ENCODE results near the gene NUDT3.

DNA sequence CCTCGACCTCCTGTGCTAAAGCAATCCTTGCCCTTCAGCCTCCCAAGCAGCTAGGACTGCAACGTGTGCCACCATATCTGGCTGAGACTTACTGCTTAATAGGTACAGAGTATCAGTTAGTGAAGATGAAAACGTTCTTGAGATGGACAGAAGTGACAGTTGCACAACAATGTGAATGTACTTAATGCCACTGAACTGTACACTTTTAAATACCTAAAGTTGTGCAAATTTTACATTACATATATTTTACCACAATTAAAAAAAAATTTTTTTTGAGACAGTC lies 25.9 kb downstream of the NUDT3 start:
- TF ChIP-seq, protein P1, sequence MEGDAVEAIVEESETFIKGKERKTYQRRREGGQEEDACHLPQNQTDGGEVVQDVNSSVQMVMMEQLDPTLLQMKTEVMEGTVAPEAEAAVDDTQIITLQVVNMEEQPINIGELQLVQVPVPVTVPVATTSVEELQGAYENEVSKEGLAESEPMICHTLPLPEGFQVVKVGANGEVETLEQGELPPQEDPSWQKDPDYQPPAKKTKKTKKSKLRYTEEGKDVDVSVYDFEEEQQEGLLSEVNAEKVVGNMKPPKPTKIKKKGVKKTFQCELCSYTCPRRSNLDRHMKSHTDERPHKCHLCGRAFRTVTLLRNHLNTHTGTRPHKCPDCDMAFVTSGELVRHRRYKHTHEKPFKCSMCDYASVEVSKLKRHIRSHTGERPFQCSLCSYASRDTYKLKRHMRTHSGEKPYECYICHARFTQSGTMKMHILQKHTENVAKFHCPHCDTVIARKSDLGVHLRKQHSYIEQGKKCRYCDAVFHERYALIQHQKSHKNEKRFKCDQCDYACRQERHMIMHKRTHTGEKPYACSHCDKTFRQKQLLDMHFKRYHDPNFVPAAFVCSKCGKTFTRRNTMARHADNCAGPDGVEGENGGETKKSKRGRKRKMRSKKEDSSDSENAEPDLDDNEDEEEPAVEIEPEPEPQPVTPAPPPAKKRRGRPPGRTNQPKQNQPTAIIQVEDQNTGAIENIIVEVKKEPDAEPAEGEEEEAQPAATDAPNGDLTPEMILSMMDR (IDR thresholded peaks at IDR 0.05), result no peak
- TF ChIP-seq POLR2A (IDR thresholded peaks at IDR 0.05), result no peak
